Sigmoid colon (tissue), 7 donors: Measurements from ENCODE around the gene COL15A1. TPM values are rescaled to one million over a fixed set of nuclear protein-coding genes. Genes with fewer than 3 reads are reported as not detected.

ENCODE experiments used
- DNase-seq: peaks from one replicate; pipeline ENCODE4 v3.0.0-alpha.2; 2019
- H3K27ac ChIP-seq, 4 donors: fragments of 200-600 bp; sonication (generic); one replicate each; pipeline ENCODE4 v1.5.1; 2016 to 2019; ENCODE audit warnings: mild to moderate bottlenecking in 1 of 4
- H3K27me3 ChIP-seq, 3 donors: fragments of 200-600 bp; sonication (generic); one replicate each; pipeline ENCODE4 v1.5.1; 2019; ENCODE audit warnings: mild to moderate bottlenecking in 1 of 3
- H3K36me3 ChIP-seq, 4 donors: fragments of 200-600 bp; sonication (generic); one replicate each; pipeline ENCODE4 v1.5.1; 2016 to 2019
- H3K4me1 ChIP-seq, 4 donors: fragments of 200-600 bp; sonication (generic); one replicate each; pipeline ENCODE4 v1.5.1; 2017 to 2019
- H3K4me3 ChIP-seq, 4 donors: fragments of 200-600 bp; sonication (generic); one replicate each; pipeline ENCODE4 v1.5.1; 2017 to 2019; ENCODE audit warnings: mild to moderate bottlenecking in 2 of 4, moderate library complexity in 1 of 4
- H3K9me3 ChIP-seq, 4 donors: fragments of 200-600 bp in 3 of 4; sonication (generic) in 3 of 4; one replicate each; pipeline versions ENCODE4 v1.5.1 to v1.6.1; 2013 to 2019
- EP300 ChIP-seq, 4 donors: sonication (generic); formaldehyde crosslinking; IDR thresholded peaks; one replicate each; pipeline ENCODE4 v1.6.1; 2017; ENCODE audit warnings: antibody characterized with exemption in 4 of 4
- POLR2A ChIP-seq, 2 donors: fragments of 450-650 bp; IDR thresholded peaks; one replicate each; pipeline ENCODE4 v1.6.1; 2016; ENCODE audit warnings: antibody characterized with exemption in 2 of 2, mild to moderate bottlenecking in 2 of 2, moderate library complexity in 2 of 2
- POLR2AphosphoS5 ChIP-seq, 4 donors: sonication (generic); formaldehyde crosslinking; IDR thresholded peaks; one replicate each; pipeline ENCODE4 v1.6.1; 2017; ENCODE audit warnings: antibody characterized with exemption in 4 of 4
- WGBS, 2 donors: extraction: QIAGEN DNeasy Blood & Tissue Kit; methylation state at CpG; one replicate each; pipeline ENCODE4 v1.1.7; 2013; 5-methylcytosine and 5-hydroxymethylcytosine counted together
- intact Hi-C: fragments of 100-400 bp; cut with DNase I; formaldehyde crosslinking; loops from one replicate; pipeline ENCODE4 v1.15.1; 2023
- polyA plus RNA-seq, 3 donors: library from polyadenylated mRNA; stranded (reverse); fragments of 200-250 nt; gene quantifications; one replicate each; pipeline ENCODE4 v1.2.3, GENCODE V29; 2013
- total RNA-seq, 4 donors: library from RNA; depleted of rRNA; stranded (reverse); fragments of >200 nt; gene quantifications; one replicate each; pipeline ENCODE4 v1.1.0, GENCODE V29; 2016
- TF ChIP-seq, protein P1 (sequence below), 4 experiments: fragments of 450-650 bp in 3 of 4; fragments of 200-600 bp in 1 of 4; IDR thresholded peaks; one replicate each; pipeline ENCODE4 v1.5.1; 2016 to 2019; ENCODE audit warnings: antibody characterized with exemption in 4 of 4, mild to moderate bottlenecking in 3 of 4, moderate library complexity in 2 of 4
- donor health status: healthy with polysubstance abuse.
- donor health status: Bipolar disorder and iron deficiency.
- donor health status: healthy.

Gene COL15A1
- total and polyA plus RNA-seq, 7 donors: under 0.01 to 104 (median 21.4) TPM

DNA sequence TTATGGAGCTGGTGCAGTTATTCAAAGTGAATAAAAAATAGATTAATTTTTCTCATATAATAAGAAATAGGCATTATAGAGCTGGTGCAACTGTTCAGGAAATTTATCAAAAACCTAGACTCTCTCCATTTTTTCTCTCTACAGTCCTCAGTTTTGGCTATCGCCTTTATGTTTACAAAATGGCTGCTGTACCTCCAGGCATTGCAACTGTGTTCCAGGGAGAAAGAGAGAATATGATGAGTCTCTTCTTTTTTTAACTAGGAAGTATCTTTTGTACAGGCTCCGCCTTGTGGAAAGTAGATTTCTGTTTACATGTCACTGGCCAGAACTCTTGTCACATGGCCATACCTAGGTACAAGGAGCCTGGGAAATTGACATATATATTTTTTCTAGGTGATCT lies 158.1 kb downstream of the COL15A1 start:
- Histone ChIP-seq H3K36me3 (no peaks in the 10 kb centered on the region), H3K27ac (peak overlapping the region in 3 of 4 donors; percentile 21 to 94 (median 92)), H3K9me3 (no peaks in the 10 kb centered on the region), H3K27me3 (no peaks in the 10 kb centered on the region), H3K4me1 (peaks cover 0 to 31% (median 26%) of the 10 kb centered on the region in 4 donors), H3K4me3 (no peak overlapping the region)
- TF ChIP-seq EP300 (IDR thresholded peaks at IDR 0.05) (no peak), POLR2AphosphoS5 (IDR thresholded peaks at IDR 0.05) (no peak), POLR2A (IDR thresholded peaks at IDR 0.05) (no peak)
- DNase-seq: no peak
- WGBS, 2 donors: 96% methylated on average over 2 of the region's 2 CpGs
- intact Hi-C loops: loop anchor here (5.0 kb wide), 2 partner anchors 40 to 50 kb away; no protein-coding TSS in a partner anchor

DNA sequence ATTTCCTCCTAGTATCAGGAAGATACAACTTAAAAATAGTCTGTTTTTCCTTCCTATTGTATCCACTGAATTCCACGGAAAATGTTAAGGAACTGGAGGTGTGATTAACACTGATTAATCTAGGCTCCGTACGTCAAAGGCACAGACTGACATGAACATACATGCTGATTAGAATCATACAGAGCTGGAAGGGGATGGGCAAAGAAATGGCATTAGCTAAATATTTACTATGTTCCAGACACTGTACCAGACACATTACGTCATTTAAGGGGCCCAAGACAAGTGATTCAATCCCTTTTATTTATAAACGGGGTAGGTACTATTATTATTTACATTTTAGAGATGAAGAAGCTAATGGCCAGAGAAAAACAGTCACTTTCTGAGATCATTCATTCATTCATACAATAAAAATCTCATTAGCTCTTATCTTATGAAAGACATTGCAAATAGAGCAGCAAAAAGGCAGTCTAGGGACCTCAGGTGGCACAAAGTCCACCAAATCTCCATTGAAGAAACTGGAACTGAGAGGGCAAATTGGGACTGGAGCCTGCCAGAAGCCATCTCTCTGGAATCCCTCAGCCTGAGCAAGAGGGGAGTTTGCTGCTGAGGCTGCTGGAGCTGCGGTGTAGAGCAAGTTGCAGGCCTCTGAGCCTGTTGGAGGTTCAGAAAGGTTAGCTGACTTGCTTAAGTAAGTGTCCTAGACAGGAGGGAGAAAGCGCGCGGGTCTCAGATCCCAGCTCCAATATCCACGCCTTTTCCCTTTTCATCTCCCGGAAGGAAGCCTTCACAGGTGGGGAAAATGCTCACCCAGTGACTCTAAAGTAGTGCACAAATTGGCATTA lies 159.6 kb downstream of the COL15A1 start:
- H3K4me3 ChIP-seq: peak overlapping the region in 3 of 4 donors; percentile 90 to 98 (median 91)
- no peak for DNase-seq

DNA sequence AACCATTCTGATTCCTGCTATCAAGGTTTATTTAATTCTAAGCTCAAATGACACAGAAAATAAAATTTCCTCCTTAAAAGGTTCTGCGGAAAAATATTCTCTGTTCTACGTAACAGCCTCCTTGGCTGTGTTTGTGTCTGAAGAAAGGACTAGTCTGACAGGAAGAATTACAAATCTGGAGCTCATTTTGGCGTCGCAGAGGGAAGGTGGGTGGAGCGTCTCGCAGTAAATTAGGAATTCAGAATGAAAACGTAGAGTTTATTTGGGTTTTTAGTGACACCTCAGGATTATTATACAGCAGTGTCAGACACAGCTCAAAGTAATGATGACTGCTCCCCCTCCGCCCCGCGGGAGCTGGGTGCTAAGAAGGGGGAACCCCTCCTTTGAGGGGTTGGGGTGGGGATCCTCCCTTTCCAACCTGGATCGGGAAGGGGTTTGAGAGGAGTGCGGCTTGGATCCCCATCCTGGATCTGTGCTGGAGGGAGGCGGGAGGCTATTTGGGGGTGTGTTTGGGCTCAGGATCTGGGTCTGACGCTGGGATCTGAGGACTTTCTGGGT lies 160.3 kb downstream of the COL15A1 start:
- TF ChIP-seq EP300 (IDR thresholded peaks at IDR 0.05) (no peak), POLR2A (IDR thresholded peaks at IDR 0.05) (no peak), POLR2AphosphoS5 (IDR thresholded peaks at IDR 0.05) (peak in 3 of 4 donors; percentile 34 to 51 (median 39))
- intact Hi-C loops: loop anchor here (5.0 kb wide), 2 partner anchors 38 to 52 kb away; no protein-coding TSS in a partner anchor
- DNase-seq: no peak
- H3K4me3 ChIP-seq: peak overlapping the region; percentile 56 to 98 (median 90)
- H3K9me3 ChIP-seq: no peaks in the 10 kb centered on the region
- peak overlapping the region; percentile 92 to 95 (median 93) for H3K27ac ChIP-seq
- no peaks in the 10 kb centered on the region for H3K36me3 ChIP-seq
- peaks cover 0 to 53% (median 47%) of the 10 kb centered on the region in 4 donors for H3K4me1 ChIP-seq
- 6 to 15% methylated on average over 14 of the region's 14 CpGs for WGBS, 2 donors
- H3K27me3 ChIP-seq: no peaks in the 10 kb centered on the region

More for the DNA sequence above, 159.6 kb downstream of the COL15A1 start:
- Histone ChIP-seq H3K27me3 (no peaks in the 10 kb centered on the region), H3K9me3 (no peaks in the 10 kb centered on the region), H3K27ac (peak overlapping the region; percentile 92 to 95 (median 93)), H3K4me1 (peaks cover 0 to 46% (median 40%) of the 10 kb centered on the region in 4 donors), H3K36me3 (no peaks in the 10 kb centered on the region)
- 77 to 78% methylated on average over 11 of the region's 11 CpGs for WGBS, 2 donors
- TF ChIP-seq EP300 (IDR thresholded peaks at IDR 0.05) (no peak), POLR2AphosphoS5 (IDR thresholded peaks at IDR 0.05) (no peak), POLR2A (IDR thresholded peaks at IDR 0.05) (no peak)
- TF ChIP-seq, protein P1, sequence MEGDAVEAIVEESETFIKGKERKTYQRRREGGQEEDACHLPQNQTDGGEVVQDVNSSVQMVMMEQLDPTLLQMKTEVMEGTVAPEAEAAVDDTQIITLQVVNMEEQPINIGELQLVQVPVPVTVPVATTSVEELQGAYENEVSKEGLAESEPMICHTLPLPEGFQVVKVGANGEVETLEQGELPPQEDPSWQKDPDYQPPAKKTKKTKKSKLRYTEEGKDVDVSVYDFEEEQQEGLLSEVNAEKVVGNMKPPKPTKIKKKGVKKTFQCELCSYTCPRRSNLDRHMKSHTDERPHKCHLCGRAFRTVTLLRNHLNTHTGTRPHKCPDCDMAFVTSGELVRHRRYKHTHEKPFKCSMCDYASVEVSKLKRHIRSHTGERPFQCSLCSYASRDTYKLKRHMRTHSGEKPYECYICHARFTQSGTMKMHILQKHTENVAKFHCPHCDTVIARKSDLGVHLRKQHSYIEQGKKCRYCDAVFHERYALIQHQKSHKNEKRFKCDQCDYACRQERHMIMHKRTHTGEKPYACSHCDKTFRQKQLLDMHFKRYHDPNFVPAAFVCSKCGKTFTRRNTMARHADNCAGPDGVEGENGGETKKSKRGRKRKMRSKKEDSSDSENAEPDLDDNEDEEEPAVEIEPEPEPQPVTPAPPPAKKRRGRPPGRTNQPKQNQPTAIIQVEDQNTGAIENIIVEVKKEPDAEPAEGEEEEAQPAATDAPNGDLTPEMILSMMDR (IDR thresholded peaks at IDR 0.05): no peak
- intact Hi-C loops: loop anchor here (5.0 kb wide), 2 partner anchors 39 to 51 kb away; no protein-coding TSS in a partner anchor

DNA sequence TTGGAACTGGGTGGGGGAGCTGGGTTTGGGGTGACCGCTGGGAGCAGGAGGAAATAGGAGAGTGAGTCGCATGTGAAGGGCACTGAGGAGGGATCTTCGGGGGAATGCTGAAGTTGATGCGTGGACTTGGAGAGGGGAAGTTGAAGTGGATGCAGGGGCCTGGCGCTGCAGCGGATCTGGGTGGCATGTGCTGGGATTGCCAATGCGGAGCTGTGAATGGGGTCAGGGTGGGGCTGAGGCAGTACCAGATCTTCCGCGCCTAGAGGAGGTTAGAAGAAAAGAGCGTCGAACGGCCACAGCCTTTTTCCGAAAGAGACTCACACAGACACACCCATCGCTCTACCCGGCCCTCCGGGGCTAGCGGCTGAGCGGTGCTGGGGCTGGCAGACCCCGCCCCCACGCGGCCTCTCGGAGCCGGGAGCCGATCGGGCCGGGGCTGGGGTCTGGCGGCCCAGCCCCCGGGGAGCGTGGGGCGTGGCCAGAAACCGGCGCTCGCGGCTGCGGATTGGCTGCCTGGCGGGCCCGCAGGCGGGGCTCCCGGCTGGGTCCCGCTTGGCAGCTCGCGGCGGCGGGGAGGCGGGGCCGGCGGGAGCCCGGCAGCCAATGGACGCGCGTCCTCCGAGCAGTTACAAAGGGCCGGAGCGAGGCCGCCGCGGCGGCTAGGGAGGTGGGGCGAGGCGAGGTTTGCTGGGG lies 160.9 kb downstream of the COL15A1 start, which contains the start of gene TGFBR1:
Gene TGFBR1, plus strand, starts transcription at position 655 of the 693 bp plus-strand sequence. CDS start 93 bp downstream, outside the sequence.
- WGBS, 2 donors: 1% methylated on average over 60 of the region's 60 CpGs
- peak within 1 kb of the TSS; percentile 85 to 98 (median 90) for H3K4me3 ChIP-seq
- H3K27ac ChIP-seq: peak within 1 kb of the TSS; percentile 92 to 95 (median 93)
- DNase-seq: peak; percentile 96
- H3K36me3 ChIP-seq: no peaks in the 10 kb centered on the region
- no peaks in the 10 kb centered on the region for H3K9me3 ChIP-seq
- no peaks in the 10 kb centered on the region for H3K27me3 ChIP-seq
- H3K4me1 ChIP-seq: peaks cover 0 to 59% (median 49%) of the 10 kb centered on the region in 4 donors
- intact Hi-C loops: loop anchor here (5.0 kb wide), 2 partner anchors 38 to 52 kb away; no protein-coding TSS in a partner anchor
- TF ChIP-seq POLR2A (IDR thresholded peaks at IDR 0.05) (peak; percentile 57 to 68), POLR2AphosphoS5 (IDR thresholded peaks at IDR 0.05) (peak; percentile 76 to 96 (median 88)), EP300 (IDR thresholded peaks at IDR 0.05) (peak in 1 of 4 donors; percentile 14)
- TF ChIP-seq, protein P1 (IDR thresholded peaks at IDR 0.05): peak in 1 of 4 experiments; percentile 11
